HepG2 (cell line): ENCODE data around the gene ZNF8. TPM values are rescaled to one million over a fixed set of nuclear protein-coding genes. Genes with fewer than 3 reads are reported as not detected.

Experiments used
- AKAP8 ChIP-seq: sonication (generic); formaldehyde crosslinking; IDR thresholded peaks from 2 replicates; pipeline ENCODE4 v1.5.1; 2020; ENCODE audit warnings: mild to moderate bottlenecking, missing genetic modification reagents
- HNF4G ChIP-seq, 2 experiments: sonication (generic) in 1 of 2; formaldehyde crosslinking in 1 of 2; IDR thresholded peaks; 2 replicates each; pipeline versions ENCODE4 v1.4.0 to v1.6.1; 2011 to 2020; ENCODE audit warnings: borderline replicate concordance in 2 of 2, low read depth in 2 of 2, mild to moderate bottlenecking in 2 of 2, low read length in 1 of 2, missing genetic modification reagents in 1 of 2, moderate library complexity in 1 of 2
- KDM3A ChIP-seq: IDR thresholded peaks from 2 replicates; pipeline ENCODE4 v1.6.1; 2018; ENCODE audit warnings: low read depth, missing compliant biosample characterization
- RAD21 ChIP-seq: fragments of 450-650 bp; formaldehyde crosslinking; IDR thresholded peaks from 2 replicates; pipeline ENCODE4 v1.5.0; 2020; ENCODE audit warnings: mild to moderate bottlenecking
- RXRB ChIP-seq: IDR thresholded peaks from 2 replicates; pipeline ENCODE4 v1.6.1; 2016; ENCODE audit warnings: borderline replicate concordance, missing genetic modification reagents, missing compliant biosample characterization
- SMAD3 ChIP-seq: sonication (generic); formaldehyde crosslinking; IDR thresholded peaks from 2 replicates; pipeline ENCODE4 v1.4.0; 2020; ENCODE audit warnings: missing genetic modification reagents
- U2AF2 ChIP-seq: fragments of 200-400 bp; formaldehyde crosslinking; IDR thresholded peaks from 2 replicates; pipeline ENCODE4 v1.6.1; 2017; ENCODE audit warnings: low read depth, mild to moderate bottlenecking, low read length
- ZFAT ChIP-seq: sonication (generic); formaldehyde crosslinking; conservative IDR thresholded peaks from 2 replicates; pipeline ENCODE4 v1.8.1; 2023; ENCODE audit warnings: missing genetic modification reagents, inconsistent platforms
- ZNF30 ChIP-seq: sonication (generic); formaldehyde crosslinking; IDR thresholded peaks from 2 replicates; pipeline ENCODE4 v1.5.0; 2020; ENCODE audit warnings: mild to moderate bottlenecking, missing genetic modification reagents
- ZNF33A ChIP-seq: sonication (generic); formaldehyde crosslinking; IDR thresholded peaks from 2 replicates; pipeline ENCODE4 v1.5.1; 2020; ENCODE audit warnings: missing genetic modification reagents, mild to moderate bottlenecking, moderate library complexity, borderline replicate concordance
- ZNF615 ChIP-seq: sonication (generic); formaldehyde crosslinking; IDR thresholded peaks from 2 replicates; pipeline ENCODE4 v1.5.0; 2020; ENCODE audit warnings: mild to moderate bottlenecking, missing genetic modification reagents, borderline replicate concordance
- ZNF720 ChIP-seq: sonication (generic); formaldehyde crosslinking; IDR thresholded peaks from 2 replicates; pipeline ENCODE4 v1.4.0; 2020; ENCODE audit warnings: missing genetic modification reagents
- ZSCAN29 ChIP-seq: sonication (generic); formaldehyde crosslinking; conservative IDR thresholded peaks from 2 replicates; pipeline ENCODE4 v1.4.0; 2020; ENCODE audit warnings: mild to moderate bottlenecking, missing genetic modification reagents
- polyA plus RNA-seq, 8 experiments: library from polyadenylated mRNA; depleted of rRNA in 3 of 8; stranded (reverse) in 7 of 8; unstranded in 1 of 8; fragments of >200 nt; fragmentation: Illumina TruSeq in 4 of 8; extraction: Trizol in 4 of 8; gene quantifications; 2 replicates each; pipeline versions ENCODE4 v1.2.1 to v1.2.3, GENCODE V29; 2011 to 2016; ENCODE audit warnings: low read depth in 4 of 8, missing spikeins in 1 of 8, mixed read lengths in 1 of 8; ENCODE audit not compliant: insufficient read depth in 1 of 8
- total RNA-seq, 5 experiments: library from RNA; depleted of rRNA; stranded (reverse); fragments of >200 nt; fragmentation: Illumina TruSeq; extraction: Trizol; gene quantifications; 2 replicates each; pipeline ENCODE4 v1.2.3, GENCODE V29; 2016; ENCODE audit warnings: low read depth in 1 of 5
- TF ChIP-seq, protein P1 (sequence below): sonication (generic); formaldehyde crosslinking; conservative IDR thresholded peaks from 2 replicates; pipeline ENCODE4 v1.4.0; 2020; ENCODE audit warnings: missing genetic modification reagents
- TF ChIP-seq, protein P2 (sequence below): sonication (generic); formaldehyde crosslinking; IDR thresholded peaks from 2 replicates; pipeline ENCODE4 v1.8.0; 2022; ENCODE audit warnings: missing genetic modification reagents, low read depth, mild to moderate bottlenecking, borderline replicate concordance

ZNF8 gene
- total and polyA plus RNA-seq, 2 of the 13 experiments (the other 11 are each of a cell fraction or from before 2014, with no cell fraction given): 3.1 to 3.3 TPM

DNA sequence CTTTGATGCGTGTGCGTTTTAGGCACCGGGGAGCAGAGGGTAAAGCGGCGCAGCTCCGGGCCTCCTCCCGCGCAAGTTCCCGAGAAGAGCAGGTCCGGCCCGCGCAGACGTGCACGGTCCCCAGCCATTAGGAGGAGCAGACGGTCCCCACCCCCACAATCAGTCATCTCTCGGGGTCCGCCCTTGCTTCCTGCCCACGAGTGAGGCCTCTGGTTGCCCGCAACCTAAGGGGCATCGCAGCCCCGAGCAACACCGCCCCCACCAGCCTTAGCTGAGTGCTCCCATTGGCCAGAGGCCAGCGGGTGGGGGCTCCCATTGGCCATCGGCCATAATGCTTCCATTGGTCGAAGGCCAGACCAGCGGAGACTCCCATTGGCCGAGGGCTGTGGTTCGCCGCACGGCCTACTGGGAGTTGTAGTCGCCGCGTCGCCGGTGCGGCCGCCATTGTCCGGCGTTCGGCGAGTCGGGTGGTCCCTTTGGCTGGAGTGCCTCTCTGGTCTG lies at the start of gene ZNF8 (continued):
- TF ChIP-seq, protein P1, sequence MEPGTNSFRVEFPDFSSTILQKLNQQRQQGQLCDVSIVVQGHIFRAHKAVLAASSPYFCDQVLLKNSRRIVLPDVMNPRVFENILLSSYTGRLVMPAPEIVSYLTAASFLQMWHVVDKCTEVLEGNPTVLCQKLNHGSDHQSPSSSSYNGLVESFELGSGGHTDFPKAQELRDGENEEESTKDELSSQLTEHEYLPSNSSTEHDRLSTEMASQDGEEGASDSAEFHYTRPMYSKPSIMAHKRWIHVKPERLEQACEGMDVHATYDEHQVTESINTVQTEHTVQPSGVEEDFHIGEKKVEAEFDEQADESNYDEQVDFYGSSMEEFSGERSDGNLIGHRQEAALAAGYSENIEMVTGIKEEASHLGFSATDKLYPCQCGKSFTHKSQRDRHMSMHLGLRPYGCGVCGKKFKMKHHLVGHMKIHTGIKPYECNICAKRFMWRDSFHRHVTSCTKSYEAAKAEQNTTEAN: no peak
- TF ChIP-seq RXRB (CRISPR knock-in tag) (peak; percentile 54; the same call in 1 of the 2 replicates), ZNF33A (CRISPR knock-in tag) (no peak), ZNF30 (CRISPR knock-in tag) (no peak; the same call in 1 of the 2 replicates), U2AF2 (no peak), ZNF615 (CRISPR knock-in tag) (no peak), RAD21 (no peak), ZFAT (CRISPR knock-in tag) (no peak; the same call in 1 of the 2 replicates), ZNF720 (no peak), ZSCAN29 (CRISPR knock-in tag) (peak; percentile 81; the same call in 1 of the 2 replicates), SMAD3 (CRISPR knock-in tag) (peak; percentile 66; the same call in 1 of the 2 replicates), HNF4G (IDR thresholded peaks at IDR 0.05; ENCODE audit: borderline replicate concordance, low read depth, low read length) (no peak; the same call in 1 of the 2 replicates), HNF4G (CRISPR knock-in tag; IDR thresholded peaks at IDR 0.05; ENCODE audit: borderline replicate concordance, low read depth) (no peak), KDM3A (CRISPR knock-in tag) (peak; percentile 25; the same call in 1 of the 2 replicates), AKAP8 (no peak)
- TF ChIP-seq, protein P2, sequence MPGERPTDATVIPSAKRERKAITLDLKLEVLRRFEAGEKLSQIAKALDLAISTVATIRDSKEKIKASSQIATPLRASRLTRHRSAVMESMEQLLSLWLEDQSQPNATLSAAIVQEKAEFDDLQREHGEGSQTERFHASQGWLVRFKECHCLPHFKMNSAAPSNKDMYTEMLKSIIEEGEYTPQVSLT (CRISPR knock-in tag): no peak
